Upper lobe of left lung (tissue), 4 donors: ENCODE results near the gene ZNF746.

Experiments
- CTCF ChIP-seq, 6 experiments: fragments of 450-650 bp in 4 of 6; fragments of 200-600 bp in 2 of 6; sonication (generic) in 2 of 6; IDR thresholded peaks; one replicate each; pipeline ENCODE4 v1.5.1; 2016 to 2019; ENCODE audit warnings: antibody characterized with exemption in 6 of 6
- POLR2A ChIP-seq, 4 donors: fragments of 450-650 bp; IDR thresholded peaks; one replicate each; pipeline ENCODE4 v1.5.1; 2016 to 2017; ENCODE audit warnings: antibody characterized with exemption in 4 of 4, mild to moderate bottlenecking in 2 of 4
- POLR2AphosphoS5 ChIP-seq, 2 donors: sonication (generic); formaldehyde crosslinking; IDR thresholded peaks; one replicate each; pipeline ENCODE4 v1.5.1; 2017; ENCODE audit warnings: antibody characterized with exemption in 2 of 2

GRCh38 chr7:149494738-149495368 is 2.8 kb downstream of the ZNF746 start:
- TF ChIP-seq CTCF (IDR thresholded peaks at IDR 0.05) (peak in 1 of 6 experiments; percentile 20), POLR2A (IDR thresholded peaks at IDR 0.05) (peak in 1 of 4 donors; percentile 19), POLR2AphosphoS5 (IDR thresholded peaks at IDR 0.05) (peak in 1 of 2 donors; percentile 40)
